Stimulated activated CD4-positive, alpha-beta T cell treated with anti-CD3 and anti-CD28 coated beads, TNF-alpha, amount 100 ng/mL, for 4 hours (primary cell): ENCODE measurements around the gene HMCN2.
"Not testable (repeated sequence)": the region's sequence is repeated elsewhere in the genome, so short reads cannot be mapped to it uniquely, and the experiment has no call there.

ENCODE experiments used
- DNase-seq, 3 experiments: peaks; one replicate each; pipeline ENCODE4 v3.0.0-alpha.2; 2020; ENCODE audit warnings: low read depth in 3 of 3

Gene HMCN2

GRCh38 chr9:130432796-130433167 is 167.2 kb downstream of the HMCN2 start:
- DNase-seq, result no peak

DNA sequence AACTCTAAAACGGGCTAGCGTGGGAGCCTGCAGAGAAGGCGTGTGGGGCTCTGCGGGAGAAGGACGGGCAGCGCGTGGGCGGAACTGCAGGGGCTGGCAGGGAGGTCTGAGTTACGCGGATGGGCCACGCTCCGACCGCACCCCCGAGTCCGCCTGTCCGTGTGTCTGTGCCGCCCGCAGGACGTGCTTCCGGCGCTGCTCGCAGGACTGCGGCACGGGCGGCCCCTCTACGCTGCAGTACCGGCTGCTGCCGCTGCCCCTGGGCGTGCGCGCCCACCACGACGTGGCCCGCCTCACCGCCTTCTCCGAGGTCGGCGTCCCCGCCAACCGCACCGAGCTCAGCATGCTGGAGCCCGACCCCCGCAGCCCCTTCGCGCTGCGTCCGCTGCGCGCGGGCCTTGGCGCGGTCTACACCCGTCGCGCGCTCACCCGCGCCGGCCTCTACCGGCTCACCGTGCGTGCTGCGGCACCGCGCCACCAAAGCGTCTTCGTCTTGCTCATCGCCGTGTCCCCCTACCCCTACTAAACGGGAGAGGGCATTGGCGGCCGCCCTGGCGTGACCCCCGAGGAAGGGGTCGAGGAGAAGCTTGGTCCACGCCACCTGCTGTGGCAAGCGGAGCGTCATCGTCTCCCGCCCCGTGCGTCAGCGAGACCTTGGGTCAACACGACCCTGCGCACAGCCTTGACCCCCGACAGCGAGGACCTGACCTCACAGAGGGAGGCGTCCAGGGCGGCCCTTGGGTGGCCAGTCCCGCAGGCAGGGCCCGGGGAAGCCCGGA is 167.8 kb downstream of the HMCN2 start:
- DNase-seq, result peak in 1 of 3 experiments; percentile 19

DNA sequence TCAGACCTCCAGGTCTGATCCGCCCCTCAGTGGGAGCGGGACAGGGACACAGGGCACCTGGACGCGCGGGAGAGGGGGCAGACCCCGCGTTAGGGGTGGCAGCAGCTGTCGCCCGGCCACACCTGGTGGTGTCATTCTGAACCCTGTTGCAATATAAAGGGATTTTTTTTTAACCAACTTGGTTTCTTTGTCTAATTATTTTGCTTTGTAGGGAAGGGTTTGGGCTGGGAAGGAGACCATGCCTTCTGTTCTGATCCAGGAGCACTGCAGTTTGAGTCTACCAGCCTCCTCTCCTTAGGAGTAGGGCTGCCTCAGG is 168.3 kb downstream of the HMCN2 start:
- DNase-seq, result no peak

DNA sequence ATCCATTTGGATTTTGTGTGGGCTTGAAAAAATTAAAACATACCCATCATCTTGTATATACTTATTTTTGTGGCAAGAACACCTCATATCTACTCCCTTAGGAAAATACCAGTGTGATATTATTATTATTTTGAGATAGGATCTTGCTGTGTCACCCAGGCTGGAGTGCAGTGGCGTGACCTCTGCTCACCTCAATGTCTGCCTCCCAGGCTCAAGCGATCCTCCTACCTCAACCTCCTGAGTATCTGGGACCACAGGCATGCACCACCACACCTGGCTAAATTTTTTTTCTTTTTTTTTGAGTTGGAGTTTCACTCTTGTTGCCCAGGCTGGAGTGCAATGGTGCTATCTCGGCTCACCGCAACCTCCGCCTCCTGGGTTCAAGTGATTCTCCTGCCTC is 169.1 kb downstream of the HMCN2 start:
- DNase-seq, result not testable (repeated sequence)

DNA sequence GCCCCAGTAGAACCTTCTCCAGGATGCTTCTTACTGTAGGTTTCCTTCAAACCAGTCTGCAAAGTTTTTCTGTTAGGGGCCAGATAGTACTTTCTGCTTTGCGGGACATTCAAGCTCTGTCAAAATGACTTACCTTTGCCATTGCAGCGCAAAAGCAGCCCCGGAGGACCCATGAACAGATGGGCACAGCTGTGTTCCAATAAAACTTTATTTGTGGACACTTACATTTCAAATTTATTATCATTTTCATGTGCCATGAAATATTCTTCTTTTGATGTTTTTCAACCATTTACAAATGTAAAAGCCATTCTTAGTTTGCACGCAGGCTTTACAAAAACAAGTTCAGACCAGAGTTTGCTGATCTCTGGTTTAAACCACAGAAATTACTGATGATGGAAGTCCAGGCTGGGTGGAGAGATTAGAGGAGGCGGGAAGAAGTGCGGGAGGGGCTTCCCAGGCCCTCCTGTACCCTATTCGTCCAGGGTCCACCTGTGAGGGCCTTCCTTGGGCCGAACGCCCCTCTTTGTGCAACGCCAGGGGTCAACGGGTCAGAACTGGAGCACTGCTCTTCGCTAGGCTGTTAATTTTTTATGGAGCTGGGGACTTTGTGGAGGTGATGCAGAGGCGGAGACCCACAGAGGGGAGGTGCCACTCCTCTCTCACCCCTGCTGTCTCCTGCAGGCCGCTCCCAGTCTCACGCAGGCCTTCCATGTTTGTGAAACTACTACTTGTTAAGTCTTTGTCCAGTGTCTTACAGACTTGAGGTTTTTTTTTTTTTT is 171.6 kb downstream of the HMCN2 start:
- no peak for DNase-seq

DNA sequence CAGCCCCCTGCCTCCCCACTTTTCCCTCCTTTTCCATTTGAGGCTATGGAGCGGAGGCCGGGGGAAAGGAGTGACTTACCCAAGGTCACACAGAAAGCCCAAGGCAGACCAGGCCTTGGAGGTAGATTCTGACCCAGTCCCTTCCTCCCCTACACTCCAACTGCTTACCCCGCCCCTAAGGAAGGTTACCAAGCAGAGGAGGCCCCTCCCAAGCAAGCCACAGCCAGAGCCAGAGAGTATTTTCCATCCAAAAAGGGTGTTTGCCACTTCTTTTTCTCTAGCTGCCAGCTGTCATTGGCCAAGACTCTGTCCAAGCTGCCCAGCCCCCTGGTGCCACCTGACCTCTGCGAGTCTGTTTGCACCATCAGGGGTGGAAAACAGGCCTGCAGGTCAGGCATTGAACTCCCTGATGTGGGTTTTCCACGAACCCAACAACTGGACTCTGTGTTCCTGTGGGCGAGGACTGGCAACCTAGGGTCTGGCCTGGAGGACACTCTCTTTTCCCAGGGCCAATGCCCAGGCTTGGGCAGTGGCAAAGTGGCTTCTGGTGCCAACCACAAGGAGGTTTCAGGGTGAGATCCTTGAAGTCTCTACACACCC is 172.9 kb downstream of the HMCN2 start:
- DNase-seq, result no peak

- DNase-seq, result no peak
Observed at GRCh38 chr9:130441031-130441430, 175.5 kb downstream of the HMCN2 start.

GRCh38 chr9:130442746-130443455 is 177.3 kb downstream of the HMCN2 start:
- DNase-seq, result no peak

- DNase-seq, result no peak
Observed at GRCh38 chr9:130443456-130443801, 177.9 kb downstream of the HMCN2 start.

- no peak for DNase-seq
Observed at GRCh38 chr9:130443840-130444492, 178.4 kb downstream of the HMCN2 start.

GRCh38 chr9:130444565-130445221 is 179.1 kb downstream of the HMCN2 start, which contains the start of gene ASS1:
Gene ASS1 (plus strand): TSS chr9:130444961. CDS start chr9:130452229, 7,268 bp downstream.
- peak; percentile 28 to 52 (median 29) for DNase-seq

GRCh38 chr9:130445268-130445983 is 179.9 kb downstream of the HMCN2 start:
- DNase-seq, result no peak

DNA sequence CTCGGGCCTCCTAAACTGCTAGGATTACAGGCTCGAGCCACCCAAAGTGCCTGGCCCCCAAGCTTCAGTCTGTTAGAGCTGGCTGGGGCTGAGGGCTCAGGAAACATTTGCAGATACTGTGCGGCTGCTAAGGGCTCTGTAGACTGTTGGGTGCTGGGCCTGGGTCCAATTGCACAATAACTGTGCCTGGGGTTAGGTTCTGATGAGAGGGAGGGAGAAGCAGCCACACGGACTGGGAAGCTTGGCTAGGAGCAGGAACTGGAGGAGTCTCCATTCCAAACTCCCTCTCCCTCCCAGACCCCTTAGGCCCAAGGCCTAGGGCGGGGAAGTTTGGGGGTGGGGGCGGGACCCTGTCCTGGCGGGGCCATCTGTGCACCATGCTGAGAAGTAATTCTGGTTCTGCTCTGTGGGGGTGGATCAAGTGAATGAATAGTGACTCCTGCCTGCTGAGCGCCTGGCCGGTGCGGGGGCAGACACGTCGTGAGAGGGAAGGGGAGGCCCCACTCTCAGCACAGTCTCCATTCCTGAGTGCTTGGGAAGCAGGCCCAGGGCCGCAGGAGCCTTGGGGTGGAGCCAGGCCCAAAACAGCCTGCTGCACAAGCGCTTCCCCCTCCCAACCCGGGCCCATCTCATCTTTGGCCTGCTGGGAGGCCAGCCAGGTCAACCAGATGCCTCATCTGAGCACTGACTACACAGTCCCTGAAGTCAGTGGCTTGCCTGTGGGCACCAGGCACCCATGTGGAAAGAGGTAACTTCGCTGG is 180.7 kb downstream of the HMCN2 start:
- no peak for DNase-seq

- no peak for DNase-seq
Observed at GRCh38 chr9:130447193-130447816, 181.7 kb downstream of the HMCN2 start.

DNA sequence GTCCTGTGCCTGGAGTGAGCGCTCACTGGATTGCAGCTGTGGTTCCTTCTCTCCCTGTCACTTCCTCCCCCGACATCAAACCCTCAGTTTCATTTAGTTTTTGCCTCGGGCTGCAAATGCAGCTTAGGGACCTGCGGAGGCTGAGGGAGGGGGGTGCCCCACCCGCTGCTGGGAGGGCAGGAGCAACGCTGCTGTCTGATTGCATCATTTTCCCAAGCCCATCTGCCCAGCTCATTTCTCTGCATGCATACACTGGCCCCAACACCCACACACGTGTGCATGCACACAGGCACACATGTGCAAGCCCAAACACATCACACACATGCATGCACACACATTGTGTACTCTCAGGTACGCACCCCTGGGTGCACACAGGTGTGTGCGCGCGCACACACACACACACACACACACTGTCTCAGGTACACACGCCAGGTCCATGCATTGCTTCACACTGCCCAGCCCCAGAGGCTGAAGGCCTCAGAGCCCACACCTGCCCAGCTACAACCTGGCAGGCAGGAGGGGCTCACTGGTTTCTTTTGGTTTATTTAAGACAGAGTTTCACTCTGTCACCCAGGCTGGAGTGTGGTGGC is 182.6 kb downstream of the HMCN2 start:
- DNase-seq, result no peak

GRCh38 chr9:130448771-130449603 is 183.4 kb downstream of the HMCN2 start:
- no peak for DNase-seq

DNA sequence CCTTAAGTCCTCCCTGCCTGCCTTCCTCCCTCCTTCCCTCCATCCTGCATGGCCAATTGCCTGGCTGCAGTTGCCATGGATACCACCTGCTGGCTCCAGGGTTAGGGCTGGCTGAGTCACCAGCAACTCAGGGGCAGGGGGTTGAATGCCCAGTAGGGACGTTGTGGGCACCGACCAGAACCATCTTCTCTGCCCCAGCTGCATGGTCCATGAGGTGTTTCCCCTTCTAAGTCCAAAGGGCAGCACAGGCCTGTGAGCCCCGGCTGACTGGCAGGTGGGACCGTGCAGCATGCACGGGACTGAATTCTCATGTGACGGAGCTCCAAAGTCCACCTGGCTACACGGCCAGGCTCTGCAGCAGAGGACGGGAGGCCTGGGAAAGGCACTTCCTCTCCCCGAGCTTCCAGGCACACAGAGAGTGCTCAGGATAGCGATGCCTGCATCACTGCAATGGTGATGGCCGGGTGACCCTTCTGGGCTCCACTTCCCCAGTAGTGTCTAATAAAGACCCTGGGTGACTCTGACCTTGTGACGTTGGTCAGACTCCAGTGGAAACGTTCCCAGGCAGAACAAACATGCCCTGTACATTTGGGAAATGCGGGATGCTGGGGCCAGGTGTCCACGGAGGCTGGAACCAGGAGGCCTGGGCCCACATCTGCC is 184.9 kb downstream of the HMCN2 start:
- no peak for DNase-seq

DNA sequence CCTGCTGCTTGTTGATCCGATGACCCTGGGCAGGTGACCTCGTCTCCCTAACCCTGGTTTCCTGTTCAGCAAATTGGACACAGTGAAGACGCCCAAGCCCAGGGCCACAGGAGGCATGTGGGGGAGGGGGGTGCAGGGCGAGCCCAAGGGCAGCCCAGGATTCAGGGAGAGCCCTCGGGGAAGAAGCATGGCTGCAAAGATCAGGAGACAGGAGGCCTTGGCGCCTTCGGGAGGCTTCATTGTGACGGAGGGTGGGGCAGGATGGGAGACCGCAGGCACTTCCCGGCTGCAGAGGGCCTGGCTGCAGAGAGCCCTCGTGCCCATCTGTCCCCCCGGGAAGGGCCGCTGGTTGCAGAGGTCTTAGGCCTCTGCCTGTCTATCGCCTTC is 185.4 kb downstream of the HMCN2 start:
- no peak for DNase-seq
